NT2/D1 (cell line): ENCODE data around the gene RAD23B.

ENCODE experiments used
- SUZ12 ChIP-seq: IDR thresholded peaks from 2 replicates; pipeline ENCODE4 v1.6.1; 2011; ENCODE audit not compliant: insufficient read length, insufficient read depth; ENCODE audit errors: extremely low read depth
- YY1 ChIP-seq: IDR thresholded peaks from 2 replicates; pipeline ENCODE4 v1.6.1; 2011; ENCODE audit not compliant: insufficient read length, insufficient read depth
- ZNF274 ChIP-seq: IDR thresholded peaks from 2 replicates; pipeline ENCODE4 v1.6.1; 2011; ENCODE audit warnings: mild to moderate bottlenecking, low read depth, low read length

DNA sequence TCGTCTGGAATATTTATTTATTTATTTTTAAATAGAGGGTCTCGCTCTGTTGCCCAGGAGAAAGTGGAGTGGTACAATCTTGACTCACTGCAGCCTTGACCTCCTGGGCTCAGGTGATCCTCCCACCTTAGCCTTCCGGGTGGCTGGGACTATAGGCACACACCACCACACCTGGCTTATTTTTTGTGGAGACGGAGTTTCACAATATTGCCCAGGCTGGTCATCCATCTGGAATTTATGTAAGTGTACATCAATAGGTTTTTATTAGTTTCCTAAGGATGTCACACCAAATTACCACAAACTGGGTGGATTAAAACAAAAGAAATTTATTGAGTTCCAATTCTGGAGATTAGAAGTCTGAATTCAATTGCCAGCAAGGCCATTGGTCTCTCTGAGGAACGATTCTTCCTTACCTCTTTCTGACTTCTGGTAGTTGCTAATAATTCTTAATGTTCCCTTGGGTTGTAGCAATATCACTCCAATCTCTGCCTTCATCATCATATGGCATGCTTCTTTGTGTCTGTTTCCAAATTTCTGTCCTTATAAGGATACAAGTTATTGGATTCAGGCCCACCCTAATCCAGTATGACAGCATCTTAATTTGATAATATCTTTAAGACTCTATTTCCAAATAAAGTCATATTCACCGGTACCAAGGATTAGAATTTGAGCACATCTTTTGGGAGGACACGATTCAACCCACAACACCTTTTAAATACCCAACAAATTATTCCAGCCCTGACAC, 16.3 kb upstream of the RAD23B start:
- TF ChIP-seq YY1 (no peak), ZNF274 (no peak), SUZ12 (no peak)
